ENCODE data around the gene CDC42BPB.
"Not testable (repeated sequence)": the region's sequence is repeated elsewhere in the genome, so short reads cannot be mapped to it uniquely, and the experiment has no call there.

The CDC42BPB gene

DNA sequence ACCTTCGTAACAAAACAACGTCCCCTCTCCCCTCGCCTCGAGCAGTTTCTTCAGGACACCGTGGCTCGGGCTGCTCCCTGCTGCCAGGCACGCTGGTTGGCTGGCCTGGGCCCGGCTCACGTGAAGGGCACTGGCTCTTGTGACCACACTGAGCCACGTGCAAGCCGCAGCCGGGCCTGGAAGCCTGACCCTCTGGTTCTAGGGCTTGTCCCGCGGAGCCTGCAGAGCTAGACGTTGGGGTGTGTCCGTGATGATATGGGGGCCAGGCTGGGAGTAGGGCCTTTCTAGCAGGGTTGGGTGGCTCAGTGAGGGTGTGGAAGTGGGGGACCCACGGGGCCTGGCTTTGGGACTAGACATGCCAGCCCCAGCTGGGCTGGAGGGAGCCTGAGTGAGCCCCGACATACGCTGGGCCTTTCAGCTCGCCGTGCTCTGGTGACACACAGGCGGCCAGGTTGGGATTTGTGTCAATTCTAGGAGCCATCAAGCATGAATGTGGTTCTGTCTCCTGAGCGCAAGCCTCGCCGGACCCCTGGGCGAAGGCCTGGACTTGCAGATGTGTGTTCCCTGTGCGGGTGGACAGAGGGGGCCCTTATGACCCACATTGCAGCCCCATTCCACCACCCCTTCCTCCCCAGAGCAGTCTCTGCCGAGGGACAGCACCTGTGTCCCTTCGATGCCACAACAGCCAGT, 148.4 kb downstream of the CDC42BPB start:
- no peak for DNase-seq

DNA sequence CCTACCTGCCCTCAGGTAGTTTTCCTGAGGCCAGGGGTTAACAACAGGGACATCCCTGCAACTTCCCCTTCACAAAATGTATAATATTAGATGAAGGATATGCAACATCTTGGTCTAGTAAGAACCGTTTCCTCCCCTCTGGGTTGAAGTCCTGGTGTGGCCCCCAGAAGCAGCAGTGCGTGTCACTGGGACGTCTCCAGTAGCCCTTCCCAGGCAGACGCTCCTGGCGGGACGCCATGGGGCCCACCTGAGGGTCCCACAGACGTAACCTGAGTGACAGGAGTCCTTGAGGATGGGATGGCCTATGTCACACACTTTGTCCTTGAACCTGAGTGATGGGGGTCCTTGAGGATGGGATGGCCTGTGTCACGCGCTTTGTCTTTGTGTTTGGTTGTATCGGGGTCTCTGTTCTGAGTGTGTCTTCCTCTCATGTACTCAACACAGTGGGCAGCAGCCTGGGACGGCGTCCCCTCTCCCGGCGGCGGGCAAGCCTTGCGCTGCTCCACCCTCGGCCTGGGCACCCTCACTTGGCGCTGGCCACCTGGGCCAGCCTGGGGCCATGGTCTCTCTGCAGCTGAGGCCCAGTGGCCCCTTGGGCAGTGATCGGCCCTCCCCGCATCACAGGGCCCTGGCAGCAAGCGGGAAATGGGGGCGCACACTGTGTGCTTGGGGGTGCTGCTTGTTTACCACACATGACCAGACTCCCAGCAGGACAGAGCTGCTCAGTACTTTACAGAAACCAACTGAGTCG, 149.2 kb downstream of the CDC42BPB start:
- no peak for DNase-seq

DNA sequence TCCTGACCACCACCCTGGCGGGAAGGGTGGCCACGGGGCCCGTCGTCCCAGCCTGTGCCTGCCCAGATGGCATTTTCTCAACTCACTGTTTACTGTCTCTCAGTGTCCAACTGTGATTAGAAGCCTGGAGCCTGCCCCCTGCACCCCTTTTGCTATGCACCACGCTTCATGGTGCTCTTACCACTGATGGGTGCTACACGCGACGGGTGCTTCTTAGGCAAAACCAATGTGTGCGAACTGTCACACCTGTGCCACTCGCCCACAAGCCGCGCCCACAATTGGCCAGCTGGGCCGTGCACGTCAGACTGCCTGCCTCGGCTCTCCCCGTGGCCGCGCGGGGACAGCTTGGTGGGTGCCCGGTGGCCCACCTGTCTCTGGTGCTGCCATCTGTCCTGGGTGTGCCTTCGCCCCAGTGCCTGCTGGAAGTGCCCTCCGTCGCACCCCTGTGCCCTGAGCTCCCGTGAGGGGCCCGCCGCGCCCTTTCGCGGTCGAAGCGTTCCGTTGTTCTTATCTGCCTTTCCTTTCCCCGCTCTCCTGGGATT, 150.0 kb downstream of the CDC42BPB start:
- no peak for DNase-seq

DNA sequence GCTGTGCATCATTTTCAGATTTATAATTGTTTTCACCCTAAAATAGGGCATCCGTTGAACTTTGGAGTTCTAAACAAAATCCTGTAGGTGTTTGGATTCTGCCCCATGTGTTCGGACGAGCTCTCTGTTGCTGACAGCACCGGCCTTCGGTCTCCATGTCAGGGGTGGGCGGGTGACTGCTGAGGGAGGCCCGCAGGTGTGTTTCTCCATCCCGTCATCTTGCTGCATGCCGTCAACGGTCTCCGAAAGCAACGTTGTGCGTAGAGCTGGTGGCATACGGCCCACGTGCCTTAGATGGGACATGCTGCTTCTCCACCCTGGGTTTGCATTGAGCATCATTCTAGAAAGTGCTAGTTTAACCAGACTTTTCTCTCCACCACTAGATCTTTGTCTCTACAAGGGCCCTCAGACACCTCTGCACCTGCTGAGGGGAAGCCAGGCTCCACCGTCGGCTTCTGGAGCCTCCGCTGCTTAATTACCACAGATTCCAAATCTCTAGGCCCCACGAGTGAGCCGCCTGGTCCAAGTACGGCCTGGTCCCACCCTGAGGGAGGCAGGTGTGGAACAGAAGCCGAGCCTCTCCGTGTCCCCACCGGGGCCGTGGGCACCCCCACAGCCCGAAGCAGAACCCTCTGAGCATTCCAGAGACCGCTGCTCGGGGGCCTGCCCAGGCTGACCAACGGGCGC, 150.6 kb downstream of the CDC42BPB start:
- no peak for DNase-seq

DNA sequence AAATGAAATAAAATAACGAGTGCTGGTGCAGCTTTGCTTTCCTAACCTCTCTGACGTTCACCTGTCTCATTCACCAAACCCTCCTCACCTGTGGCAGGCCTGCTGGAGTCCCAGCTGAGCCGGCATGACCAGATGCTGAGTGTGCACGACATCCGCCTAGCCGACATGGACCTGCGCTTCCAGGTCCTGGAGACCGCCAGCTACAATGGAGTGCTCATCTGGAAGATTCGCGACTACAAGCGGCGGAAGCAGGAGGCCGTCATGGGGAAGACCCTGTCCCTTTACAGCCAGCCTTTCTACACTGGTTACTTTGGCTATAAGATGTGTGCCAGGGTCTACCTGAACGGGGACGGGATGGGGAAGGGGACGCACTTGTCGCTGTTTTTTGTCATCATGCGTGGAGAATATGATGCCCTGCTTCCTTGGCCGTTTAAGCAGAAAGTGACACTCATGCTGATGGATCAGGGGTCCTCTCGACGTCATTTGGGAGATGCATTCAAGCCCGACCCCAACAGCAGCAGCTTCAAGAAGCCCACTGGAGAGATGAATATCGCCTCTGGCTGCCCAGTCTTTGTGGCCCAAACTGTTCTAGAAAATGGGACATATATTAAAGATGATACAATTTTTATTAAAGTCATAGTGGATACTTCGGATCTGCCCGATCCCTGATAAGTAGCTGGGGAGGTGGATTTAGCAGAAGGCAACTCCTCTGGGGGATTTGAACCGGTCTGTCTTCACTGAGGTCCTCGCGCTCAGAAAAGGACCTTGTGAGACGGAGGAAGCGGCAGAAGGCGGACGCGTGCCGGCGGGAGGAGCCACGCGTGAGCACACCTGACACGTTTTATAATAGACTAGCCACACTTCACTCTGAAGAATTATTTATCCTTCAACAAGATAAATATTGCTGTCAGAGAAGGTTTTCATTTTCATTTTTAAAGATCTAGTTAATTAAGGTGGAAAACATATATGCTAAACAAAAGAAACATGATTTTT, 151.9 kb downstream of the CDC42BPB start:
- no peak for DNase-seq

DNA sequence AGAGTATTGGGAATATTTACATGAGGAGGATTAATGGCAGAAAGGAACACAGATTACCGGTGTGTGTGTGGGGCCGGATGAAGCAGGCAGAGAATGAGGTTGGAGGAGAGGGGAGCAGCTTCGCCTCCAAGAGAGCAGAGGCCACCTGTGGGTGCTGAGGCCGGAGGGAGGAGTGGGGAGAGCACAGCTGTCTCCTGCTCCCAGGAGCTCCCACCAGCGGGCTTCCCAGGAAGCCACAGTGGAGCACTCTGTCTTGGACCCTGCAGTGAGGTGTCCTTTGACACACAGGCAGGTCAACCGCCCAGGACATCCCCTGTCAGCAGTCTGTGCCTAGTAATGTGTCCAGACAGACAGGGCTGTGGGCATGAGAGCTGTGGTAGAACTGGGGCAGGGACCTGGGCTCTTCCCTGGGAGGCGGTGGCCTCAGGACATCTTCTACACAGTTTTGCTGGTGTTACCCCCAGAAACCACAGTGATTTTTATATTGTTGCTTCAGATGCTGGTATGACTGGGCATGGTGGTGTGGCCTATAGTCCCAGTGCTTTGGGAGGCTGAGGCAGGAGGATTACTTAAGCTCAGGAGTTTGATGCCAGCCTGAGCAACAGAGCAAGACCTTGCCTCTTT, 153.3 kb downstream of the CDC42BPB start:
- no peak for DNase-seq

DNA sequence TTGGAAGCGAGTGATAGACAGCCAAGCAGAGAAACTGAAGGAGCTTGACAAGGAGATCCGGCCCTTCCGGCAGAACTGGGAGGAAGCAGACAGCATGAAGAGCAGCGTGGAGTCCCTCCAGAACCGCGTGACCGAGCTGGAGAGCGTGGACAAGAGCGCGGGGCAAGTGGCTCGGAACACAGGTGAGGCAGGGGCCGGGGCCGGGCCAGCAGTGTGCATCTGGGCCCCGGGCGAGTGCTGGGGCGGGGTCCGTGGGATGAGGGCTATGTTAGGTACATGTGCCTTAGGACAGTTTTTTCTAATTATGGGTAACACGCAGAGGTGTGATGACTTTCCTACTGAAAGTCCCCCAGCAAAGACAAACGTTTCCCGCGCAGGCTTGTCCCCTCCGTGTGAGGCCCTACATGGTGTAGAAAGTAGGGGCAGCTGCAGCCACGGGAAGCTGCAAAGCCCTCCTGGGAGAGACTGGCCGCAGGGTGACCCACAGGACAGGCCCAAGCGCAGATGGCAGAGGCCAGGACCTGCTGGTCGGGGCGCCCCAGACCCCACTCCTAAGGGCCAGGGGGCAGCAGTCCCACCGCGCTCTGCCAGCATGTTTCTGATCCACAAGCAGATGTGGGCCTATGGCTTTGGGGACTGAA, 154.0 kb downstream of the CDC42BPB start:
- no peak for DNase-seq

DNA sequence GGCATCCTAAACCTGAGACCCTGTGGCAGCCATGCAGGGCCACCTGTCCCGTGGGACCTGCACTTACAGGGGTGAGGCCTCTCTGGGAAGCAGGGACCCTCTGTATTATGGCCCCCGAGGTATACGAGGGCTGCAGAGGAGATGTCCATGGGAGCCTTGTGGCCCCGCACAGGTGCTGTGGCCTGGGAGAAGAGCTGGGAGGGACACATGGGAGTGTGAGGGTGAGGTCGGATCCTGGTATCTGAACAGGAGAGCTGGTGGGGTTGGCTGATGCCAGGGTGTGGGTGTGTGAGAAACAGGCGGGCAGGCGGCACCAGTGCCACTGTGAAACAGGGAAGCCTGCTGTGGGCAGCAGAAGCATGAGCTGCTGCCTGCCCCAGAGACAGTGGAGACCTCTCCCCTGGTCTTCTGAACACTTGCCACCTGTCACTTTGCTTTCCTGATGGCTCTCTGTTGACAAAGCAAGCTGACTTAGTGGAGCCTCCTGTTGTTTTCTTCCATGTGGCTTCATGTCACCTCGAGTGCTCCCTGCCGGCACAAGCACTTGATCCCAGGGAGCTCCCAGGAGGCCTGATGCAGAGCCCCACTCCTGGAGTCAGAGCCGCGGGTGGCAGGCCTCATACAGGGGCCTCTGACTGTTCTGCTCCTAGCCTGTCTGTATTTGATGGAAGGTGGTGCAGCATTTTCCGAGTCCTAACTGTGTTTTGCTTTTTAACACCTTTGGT, 154.7 kb downstream of the CDC42BPB start:
- no peak for DNase-seq

DNA sequence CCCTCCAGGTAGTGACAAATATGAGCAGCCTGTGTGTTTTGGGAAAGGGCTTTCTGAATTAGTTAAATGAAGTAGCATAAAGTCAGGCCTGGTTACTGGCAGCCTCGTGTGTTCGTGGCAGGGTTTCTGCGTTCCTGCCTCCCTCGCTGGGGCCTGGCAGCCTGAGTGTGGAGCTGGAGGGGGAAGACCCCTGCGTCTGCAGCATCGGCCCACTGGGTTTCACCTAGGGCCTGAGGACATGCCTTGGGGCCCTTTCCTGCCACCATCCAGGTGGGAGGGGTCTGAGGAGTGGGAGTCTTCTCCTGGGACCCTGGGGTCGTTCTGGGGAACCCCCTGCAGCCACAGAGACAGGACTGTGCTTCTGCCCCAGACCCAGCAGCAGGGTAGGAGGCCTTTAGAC, 155.3 kb downstream of the CDC42BPB start:
- no peak for DNase-seq

DNA sequence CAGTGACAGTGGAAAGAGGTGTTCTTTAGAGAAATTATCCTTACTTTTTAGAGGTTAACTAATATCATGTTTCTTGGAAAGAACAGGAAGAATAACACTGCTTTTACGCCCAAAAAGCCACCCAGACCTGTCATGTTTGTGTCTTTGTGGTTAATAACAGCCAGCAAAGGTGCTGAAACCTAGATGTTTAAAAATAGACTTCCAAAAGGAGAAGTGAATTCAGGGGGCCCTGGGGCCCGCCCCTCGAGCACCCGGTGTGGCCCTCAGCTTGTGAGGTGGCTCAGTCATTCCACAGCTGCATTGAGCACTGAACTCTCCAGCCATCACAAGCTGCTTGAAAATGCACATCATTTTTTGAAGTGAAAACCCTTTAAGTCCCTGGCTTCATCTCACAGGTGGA, 155.7 kb downstream of the CDC42BPB start:
- no peak for DNase-seq

DNA sequence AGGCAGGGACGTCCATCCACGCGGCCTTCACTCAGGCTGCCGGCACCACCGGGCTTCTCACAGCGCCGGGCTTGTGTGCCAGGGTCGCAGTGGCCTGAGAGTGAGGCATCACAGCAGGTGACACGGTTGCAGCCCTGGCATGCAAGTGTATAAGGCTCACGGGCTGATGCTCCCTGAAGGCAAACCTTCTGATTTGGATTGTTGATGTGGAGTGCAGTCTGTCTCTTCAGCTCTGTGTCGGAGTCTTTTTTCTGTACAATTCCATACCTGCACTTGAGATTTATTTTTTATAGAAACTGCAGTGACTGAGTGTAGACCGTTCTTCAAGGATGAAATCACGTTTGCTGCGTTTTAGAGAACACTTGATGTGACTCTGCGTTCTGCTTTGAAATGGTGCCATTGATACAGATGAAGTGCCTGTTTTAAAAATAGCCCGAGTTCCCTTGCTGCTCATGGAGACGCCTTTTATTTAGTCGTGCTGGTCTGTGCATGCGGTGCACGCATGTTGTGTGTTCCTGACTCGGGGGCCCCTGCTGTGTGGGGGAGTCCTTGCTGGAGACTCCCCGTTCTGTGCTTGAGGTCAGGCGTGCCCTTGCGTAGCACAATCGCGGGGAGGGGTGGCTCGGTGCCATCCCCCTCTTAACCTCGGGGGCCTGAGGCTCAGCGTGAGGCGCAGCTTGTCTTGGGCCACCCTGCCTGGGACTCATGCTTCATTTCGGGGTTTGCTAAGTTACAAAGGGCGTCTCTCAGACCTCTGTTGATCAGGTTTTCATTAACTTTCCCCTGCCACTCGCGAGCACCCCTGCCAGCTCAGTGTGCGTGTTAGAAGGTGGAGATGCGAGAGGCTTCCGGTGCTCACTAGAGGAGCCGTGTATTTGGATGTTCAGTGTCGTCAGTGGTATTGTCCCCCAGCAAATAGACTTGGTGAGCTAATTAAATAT, 156.4 kb downstream of the CDC42BPB start:
- DNase-seq, result no peak

DNA sequence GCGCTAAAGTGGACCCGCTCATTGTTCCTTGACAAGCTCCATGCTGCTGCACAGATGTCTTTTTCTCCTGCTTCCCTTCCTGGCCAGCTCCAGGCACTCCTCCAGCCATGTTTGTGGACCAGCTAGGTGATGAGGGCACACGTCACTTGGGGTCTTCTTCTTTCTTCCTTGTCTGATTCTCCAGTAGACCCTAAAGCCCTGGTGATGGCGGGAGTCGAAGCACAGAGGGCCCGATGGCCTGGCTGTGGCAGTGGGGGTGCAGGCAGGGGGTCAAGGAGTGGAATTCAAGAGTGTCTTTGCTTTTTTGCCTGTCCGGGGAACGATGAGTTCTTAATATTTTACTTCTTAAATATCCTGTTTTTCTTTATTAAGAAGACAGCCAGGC, 157.8 kb downstream of the CDC42BPB start:
- DNase-seq, result no peak

DNA sequence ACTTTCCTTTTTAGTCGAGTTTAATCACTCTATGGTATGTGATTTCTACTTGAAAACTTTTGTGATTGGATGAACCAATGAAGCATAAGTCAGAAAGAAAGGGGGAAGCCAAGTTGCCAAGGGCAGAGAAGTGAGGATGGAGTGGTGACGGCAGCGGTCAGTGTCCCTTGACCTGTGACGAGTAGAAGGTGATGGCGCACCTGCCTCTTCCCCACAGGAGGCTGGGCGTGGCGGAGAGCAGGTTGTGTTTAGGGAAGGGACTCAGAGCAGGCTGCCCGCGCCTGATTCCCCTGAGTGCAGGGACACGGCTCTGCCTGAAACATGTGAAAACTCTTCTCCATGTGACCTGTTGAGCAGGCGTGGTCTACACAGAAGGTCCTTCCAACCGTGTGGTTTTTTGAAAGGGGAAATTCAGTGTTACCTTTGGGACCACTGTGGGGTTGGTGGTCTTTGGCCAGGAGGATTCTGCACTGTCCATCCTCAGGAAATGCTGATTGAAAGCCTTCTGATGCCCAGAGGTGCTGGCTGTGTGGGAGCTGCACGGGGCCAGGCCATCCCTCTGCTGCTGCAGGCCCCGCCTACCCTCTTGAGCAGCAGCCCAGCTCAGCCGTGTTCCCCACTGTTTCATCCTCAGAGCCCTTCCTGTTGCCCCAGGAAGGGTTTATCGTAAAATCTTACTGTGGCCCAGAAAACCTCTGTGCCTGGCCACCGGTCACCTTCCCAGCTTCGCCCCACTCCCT, 158.4 kb downstream of the CDC42BPB start:
- no peak for DNase-seq

DNA sequence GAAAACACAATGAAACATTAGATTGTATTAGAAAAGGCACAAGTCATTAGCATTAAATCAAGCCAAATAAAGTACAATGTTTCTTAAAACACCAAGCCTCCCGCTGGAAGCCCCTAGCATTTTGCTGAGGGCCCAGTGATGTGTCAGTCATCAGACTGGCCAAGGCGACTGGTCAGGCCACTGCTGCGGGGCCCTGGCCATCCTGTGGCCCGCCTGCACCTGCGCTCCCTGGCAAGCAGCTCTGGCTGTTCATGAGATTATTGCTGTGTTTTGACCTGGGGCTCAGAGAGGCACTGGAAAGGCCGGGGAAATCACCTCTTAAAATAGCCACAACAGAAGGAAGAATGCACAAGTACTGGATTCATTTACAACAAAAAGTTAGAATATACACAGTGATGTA, 159.1 kb downstream of the CDC42BPB start:
- DNase-seq, result no peak

DNA sequence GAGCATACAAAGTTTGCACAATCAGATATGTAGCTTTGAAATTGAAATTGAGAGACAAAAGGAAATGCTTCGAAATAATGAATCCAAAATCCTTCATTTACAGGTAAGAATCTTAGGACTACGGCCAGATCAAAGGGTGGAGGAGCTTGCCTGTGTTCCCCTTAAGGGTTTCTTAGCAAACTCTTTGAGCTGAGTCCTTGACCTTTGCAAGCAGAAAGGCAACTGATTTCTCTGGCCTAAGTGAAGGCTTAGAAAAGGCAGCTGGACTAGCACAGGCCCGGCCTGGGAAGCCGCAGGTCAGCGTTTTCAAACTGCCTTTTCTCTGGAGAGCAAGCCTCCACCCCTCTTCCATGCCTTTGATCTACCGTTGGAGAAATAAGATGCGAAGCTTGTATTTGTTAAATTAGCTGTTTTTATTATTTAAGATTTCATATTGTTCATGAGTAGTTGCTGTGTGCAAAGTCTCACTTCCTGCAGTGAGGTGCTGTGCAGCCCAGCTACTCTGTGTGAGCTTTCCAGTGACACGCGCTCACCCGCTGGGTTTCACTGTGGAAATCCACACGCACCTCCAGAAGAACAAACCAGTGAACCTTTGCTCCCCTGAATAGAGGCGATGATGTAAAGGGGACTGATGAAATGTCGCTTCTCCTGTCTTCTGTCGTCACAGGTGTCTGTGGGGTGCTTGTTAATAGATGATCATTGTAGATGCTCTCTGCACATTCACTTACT, 159.9 kb downstream of the CDC42BPB start:
- DNase-seq, result no peak

DNA sequence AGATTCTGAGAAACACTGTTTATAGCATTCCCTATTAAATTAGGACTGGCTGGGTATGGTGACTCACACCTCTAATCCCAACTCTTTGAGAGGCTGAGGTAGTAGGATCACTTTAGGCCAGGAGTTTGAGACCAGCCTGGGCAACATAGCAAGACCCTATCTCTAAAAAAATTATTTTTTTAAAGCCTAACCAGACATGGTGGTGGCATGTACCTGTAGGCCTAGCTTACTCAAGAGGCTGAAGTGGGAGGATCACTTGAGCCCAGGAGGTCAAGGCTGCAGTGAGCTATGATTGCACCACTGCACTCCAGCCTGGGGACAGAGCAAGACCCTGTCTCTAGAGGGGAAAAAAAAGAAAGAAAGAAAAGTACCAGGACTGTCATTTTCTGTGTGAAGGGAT, 160.6 kb downstream of the CDC42BPB start:
- not testable (repeated sequence) for DNase-seq

DNA sequence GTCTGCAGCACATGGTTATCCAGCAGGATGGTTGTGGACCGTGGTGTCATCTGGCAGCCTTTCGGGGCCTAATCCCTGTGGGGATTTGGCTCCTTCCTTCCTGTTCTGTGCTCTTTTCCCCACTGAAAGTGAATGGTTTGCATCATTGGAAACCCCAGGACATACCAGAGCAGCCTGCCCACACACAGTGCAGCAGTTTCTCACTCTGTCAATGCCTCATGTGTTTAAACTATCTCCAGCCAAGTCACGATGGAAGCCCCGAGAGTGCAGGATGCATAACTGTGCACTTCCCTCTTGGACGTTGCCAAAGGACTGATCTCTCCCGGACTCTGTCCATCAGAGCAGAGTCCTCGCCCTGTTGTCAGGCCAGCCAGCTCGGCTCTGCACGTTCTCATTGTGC, 163.9 kb downstream of the CDC42BPB start:
- no peak for DNase-seq

DNA sequence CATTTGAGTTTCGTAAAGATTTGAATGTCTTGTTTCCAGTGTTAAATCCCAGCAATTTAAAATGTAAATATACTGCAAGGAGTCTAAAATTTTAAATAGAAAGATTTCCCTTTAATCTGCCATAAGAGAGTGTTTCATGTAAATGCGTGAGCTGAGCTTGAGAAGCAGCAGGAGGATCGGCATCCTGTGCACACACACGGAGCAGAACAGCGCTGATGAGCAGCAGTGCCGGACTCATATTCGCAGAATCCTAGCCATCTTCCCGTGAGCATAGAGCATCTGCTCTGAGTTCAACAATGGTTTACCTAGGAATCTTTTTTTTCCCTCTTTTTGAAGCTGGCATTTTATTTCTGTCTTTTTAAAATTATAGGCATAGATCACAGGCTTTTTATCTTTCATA, 164.7 kb downstream of the CDC42BPB start:
- no peak for DNase-seq

Measured in NCI-H2081 (cell line).